CD4-positive, alpha-beta T cell (primary cell): Measurements from ENCODE around the gene RCN1. TPM values are rescaled to one million over a fixed set of nuclear protein-coding genes. Genes with fewer than 3 reads are reported as not detected.

ENCODE experiments used
- ATAC-seq: fragments of 200-7000 bp; cut with Tn5 transposase; one replicate; pipeline ENCODE4 v1.10.0; 2022; ENCODE audit warnings: mild to moderate bottlenecking; ENCODE audit not compliant: poor library complexity
- CTCF ChIA-PET: fragments of 350-600 bp; sonication (Branson Sonifier 250); formaldehyde crosslinking; loops from one replicate; lab custom pipeline; 2021; ENCODE audit warnings: antibody characterized with exemption, inconsistent platforms; lab: Charles Lee
- POLR2A ChIA-PET: fragments of 350-600 bp; sonication (Branson Sonifier 250); formaldehyde crosslinking; loops from one replicate; lab custom pipeline; 2021; ENCODE audit warnings: antibody characterized with exemption, inconsistent platforms; lab: Charles Lee
- DNase-seq, 14 experiments: peaks; one replicate each; pipeline ENCODE4 v3.0.0-alpha.2; 2013 to 2020; ENCODE audit warnings: mixed read lengths in 2 of 14
- H3K27ac ChIP-seq, 2 donors: one replicate each; pipeline versions ENCODE4 v1.5.1 to v1.7.0; 2013; ENCODE audit warnings: low read length in 2 of 2, low read depth in 1 of 2, mild to moderate bottlenecking in 1 of 2
- H3K27me3 ChIP-seq, 2 experiments: 1 replicate in 1 of 2; 2 replicates in 1 of 2; pipeline versions ENCODE4 v1.6.1 to v1.7.0; 2013; ENCODE audit warnings: low read length in 2 of 2, control low read depth in 1 of 2, mild to moderate bottlenecking in 1 of 2, moderate library complexity in 1 of 2; ENCODE audit not compliant: insufficient read depth in 2 of 2, control insufficient read depth in 1 of 2
- H3K36me3 ChIP-seq: one replicate; pipeline ENCODE4 v1.6.1; 2013; ENCODE audit warnings: low read length, control low read depth; ENCODE audit not compliant: insufficient read depth
- H3K4me1 ChIP-seq: one replicate; pipeline ENCODE4 v1.6.1; 2013; ENCODE audit warnings: low read length, control low read depth; ENCODE audit not compliant: insufficient read depth
- H3K4me3 ChIP-seq: one replicate; pipeline ENCODE4 v1.5.1; 2013; ENCODE audit warnings: mild to moderate bottlenecking, low read length, moderate library complexity
- H3K9me3 ChIP-seq, 2 experiments: 1 replicate in 1 of 2; 2 replicates in 1 of 2; pipeline versions ENCODE4 v1.6.1 to v1.7.0; 2013; ENCODE audit warnings: low read length in 2 of 2, mild to moderate bottlenecking in 2 of 2, control low read depth in 1 of 2, moderate library complexity in 1 of 2; ENCODE audit not compliant: control insufficient read depth in 1 of 2, insufficient read depth in 1 of 2
- H3K27ac Mint-ChIP-seq: one replicate; pipeline ENCODE4 v1.8.0; 2020; ENCODE audit warnings: mixed read lengths
- H3K27me3 Mint-ChIP-seq: one replicate; pipeline ENCODE4 v1.8.0; 2021; ENCODE audit warnings: mixed read lengths
- H3K36me3 Mint-ChIP-seq: one replicate; pipeline ENCODE4 v1.8.0; 2021; ENCODE audit warnings: low read depth, mixed read lengths
- H3K4me1 Mint-ChIP-seq: one replicate; pipeline ENCODE4 v1.8.0; 2021; ENCODE audit warnings: low read depth, mixed read lengths
- H3K4me3 Mint-ChIP-seq: one replicate; pipeline ENCODE4 v1.8.0; 2020; ENCODE audit warnings: mild to moderate bottlenecking, mixed read lengths
- H3K9me3 Mint-ChIP-seq: one replicate; pipeline ENCODE4 v1.8.0; 2020; ENCODE audit warnings: mixed read lengths
- intact Hi-C, 2 experiments: fragments of 100-400 bp; cut with DNase I in 1 of 2; cut with micrococcal nuclease in 1 of 2; formaldehyde crosslinking; loops; one replicate each; pipeline versions ENCODE4 v1.15.1 to v1.9.0; 2023 to 2025; cut with DNase I, micrococcal nuclease
- total RNA-seq, 174 experiments: library from RNA in 2 of 174; stranded (reverse) in 2 of 174; gene quantifications; one replicate each; pipeline ENCODE4 v1.2.3 and lab custom pipeline; 2021 to 2026
- TF ChIP-seq, protein P1 (sequence below): fragments of 200-600 bp; IDR thresholded peaks from one replicate; pipeline ENCODE4 v1.8.0; 2022; ENCODE audit warnings: antibody characterized with exemption, mild to moderate bottlenecking

RCN1 gene
- total RNA-seq, 2 experiments from 2014 or later = 7.4 to 9.1 TPM

DNA sequence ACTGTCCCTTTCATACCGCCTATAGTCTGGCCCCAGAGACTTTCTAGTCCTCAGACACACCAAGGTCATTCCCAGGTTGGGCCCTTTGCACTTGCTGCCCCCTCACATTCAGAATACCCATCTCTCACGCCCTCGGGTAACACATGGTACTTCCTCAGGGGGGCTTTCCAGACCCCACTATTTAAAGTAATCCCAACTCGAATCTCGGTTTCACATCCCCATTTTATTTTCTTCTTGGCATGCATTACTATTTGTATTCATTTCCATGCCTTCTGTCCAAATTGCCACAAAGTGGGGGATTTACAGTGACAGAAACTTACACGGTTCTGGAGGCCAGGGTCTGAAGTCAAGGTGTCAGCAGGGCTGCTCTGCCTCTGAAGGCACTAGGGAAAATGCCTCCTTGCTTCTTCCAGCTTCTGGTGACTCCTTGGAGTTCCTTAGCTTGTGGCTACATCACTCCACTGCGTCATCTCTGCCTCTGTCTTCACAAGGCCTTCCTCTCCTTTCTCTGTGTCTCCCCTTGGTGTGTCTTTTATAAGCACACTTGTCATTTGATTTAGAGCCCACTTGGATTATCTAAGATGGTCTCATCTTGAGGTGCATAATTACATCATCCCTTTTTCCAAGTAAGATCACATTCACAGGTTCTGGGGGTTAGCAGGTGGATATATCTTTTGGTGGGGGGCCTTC is 15.1 kb downstream of the RCN1 start:
- Mint-ChIP-seq H3K4me3 (no peak overlapping the region), H3K36me3 (peaks cover 28% of the 10 kb centered on the region), H3K27me3 (no peaks in the 10 kb centered on the region), H3K27ac (no peak overlapping the region), H3K4me1 (no peaks in the 10 kb centered on the region), H3K9me3 (no peaks in the 10 kb centered on the region)
- no peaks in the 10 kb centered on the region for H3K4me1 ChIP-seq
- intact Hi-C loops = no loop called here
- TF ChIP-seq, protein P1, sequence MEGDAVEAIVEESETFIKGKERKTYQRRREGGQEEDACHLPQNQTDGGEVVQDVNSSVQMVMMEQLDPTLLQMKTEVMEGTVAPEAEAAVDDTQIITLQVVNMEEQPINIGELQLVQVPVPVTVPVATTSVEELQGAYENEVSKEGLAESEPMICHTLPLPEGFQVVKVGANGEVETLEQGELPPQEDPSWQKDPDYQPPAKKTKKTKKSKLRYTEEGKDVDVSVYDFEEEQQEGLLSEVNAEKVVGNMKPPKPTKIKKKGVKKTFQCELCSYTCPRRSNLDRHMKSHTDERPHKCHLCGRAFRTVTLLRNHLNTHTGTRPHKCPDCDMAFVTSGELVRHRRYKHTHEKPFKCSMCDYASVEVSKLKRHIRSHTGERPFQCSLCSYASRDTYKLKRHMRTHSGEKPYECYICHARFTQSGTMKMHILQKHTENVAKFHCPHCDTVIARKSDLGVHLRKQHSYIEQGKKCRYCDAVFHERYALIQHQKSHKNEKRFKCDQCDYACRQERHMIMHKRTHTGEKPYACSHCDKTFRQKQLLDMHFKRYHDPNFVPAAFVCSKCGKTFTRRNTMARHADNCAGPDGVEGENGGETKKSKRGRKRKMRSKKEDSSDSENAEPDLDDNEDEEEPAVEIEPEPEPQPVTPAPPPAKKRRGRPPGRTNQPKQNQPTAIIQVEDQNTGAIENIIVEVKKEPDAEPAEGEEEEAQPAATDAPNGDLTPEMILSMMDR = no peak
- DNase-seq (no peak), ATAC-seq (no peak)
- ChIA-PET POLR2A (no interaction called here), CTCF (no interaction called here)
- no peaks in the 10 kb centered on the region for H3K9me3 ChIP-seq
- H3K27ac ChIP-seq = no peak overlapping the region
- H3K36me3 ChIP-seq = peaks cover 10% of the 10 kb centered on the region
- no peak overlapping the region for H3K4me3 ChIP-seq
- no peaks in the 10 kb centered on the region for H3K27me3 ChIP-seq

DNA sequence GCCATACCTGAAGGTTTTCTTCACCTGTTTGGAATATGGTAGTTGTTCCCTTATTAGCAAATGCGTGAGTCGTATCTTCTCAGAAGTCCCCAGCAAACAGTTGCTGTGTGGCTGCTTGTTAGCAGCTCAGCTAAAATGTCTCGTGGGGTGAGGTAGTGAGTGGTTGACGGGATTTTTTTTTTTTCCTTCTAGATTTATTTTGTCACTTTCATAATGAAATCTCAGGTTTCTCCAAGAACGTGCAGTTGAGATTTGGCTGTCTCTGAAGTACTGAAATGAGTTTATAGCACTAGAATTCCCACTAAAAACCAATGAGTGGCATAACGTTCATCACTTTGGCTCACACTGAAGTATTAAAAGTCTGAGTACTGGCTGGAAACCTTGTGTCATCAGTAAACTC is 16.8 kb downstream of the RCN1 start:
- peaks cover 8% of the 10 kb centered on the region for H3K36me3 ChIP-seq
- POLR2A ChIA-PET = no interaction called here
- H3K4me1 Mint-ChIP-seq = no peaks in the 10 kb centered on the region
- H3K27ac ChIP-seq = no peak overlapping the region
- H3K27me3 ChIP-seq = no peaks in the 10 kb centered on the region
- intact Hi-C loops = no loop called here
- ATAC-seq (no peak), DNase-seq (no peak)
- CTCF ChIA-PET = no interaction called here
- peaks cover 1% of the 10 kb centered on the region for H3K27me3 Mint-ChIP-seq
- no peaks in the 10 kb centered on the region for H3K9me3 ChIP-seq
- H3K4me1 ChIP-seq = no peaks in the 10 kb centered on the region
- H3K36me3 Mint-ChIP-seq = peaks cover 21% of the 10 kb centered on the region
- no peaks in the 10 kb centered on the region for H3K9me3 Mint-ChIP-seq
- no peak overlapping the region for H3K4me3 Mint-ChIP-seq
- TF ChIP-seq, protein P1 = no peak
- no peak overlapping the region for H3K4me3 ChIP-seq
- H3K27ac Mint-ChIP-seq = no peak overlapping the region

DNA sequence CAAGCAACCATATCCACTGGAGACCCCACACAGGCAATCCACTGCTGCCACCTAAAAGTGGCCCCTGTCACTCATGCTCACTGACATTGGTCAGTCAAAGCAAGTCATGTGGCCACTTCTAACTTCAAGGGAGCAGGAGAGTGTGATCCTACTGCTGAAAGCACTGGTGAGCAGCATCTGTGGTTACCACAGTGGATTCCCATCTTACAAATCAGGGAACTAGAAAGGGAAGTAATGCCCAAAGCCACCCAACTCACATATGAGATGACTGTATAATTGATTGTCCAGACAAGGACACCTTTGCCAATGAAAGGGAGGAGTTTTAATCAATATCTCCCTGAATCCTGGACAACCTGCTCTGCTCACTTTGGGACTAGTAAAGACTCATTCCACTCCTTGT is 17.7 kb downstream of the RCN1 start:
- H3K27ac ChIP-seq = no peak overlapping the region
- H3K27ac Mint-ChIP-seq = no peak overlapping the region
- no peak for DNase-seq
- TF ChIP-seq, protein P1 = no peak
- H3K4me3 ChIP-seq = no peak overlapping the region
- ATAC-seq = no peak
- no peaks in the 10 kb centered on the region for H3K9me3 Mint-ChIP-seq
- no peaks in the 10 kb centered on the region for H3K4me1 Mint-ChIP-seq
- H3K27me3 Mint-ChIP-seq = peaks cover 8% of the 10 kb centered on the region
- H3K36me3 ChIP-seq = peaks cover 4% of the 10 kb centered on the region
- H3K4me1 ChIP-seq = no peaks in the 10 kb centered on the region
- H3K36me3 Mint-ChIP-seq = peaks cover 12% of the 10 kb centered on the region
- no peak overlapping the region for H3K4me3 Mint-ChIP-seq
- no peaks in the 10 kb centered on the region for H3K27me3 ChIP-seq
- H3K9me3 ChIP-seq = no peaks in the 10 kb centered on the region
- intact Hi-C loops = no loop called here
- CTCF ChIA-PET = no interaction called here
- POLR2A ChIA-PET = no interaction called here
